GM18519 (cell line): Measurements from ENCODE around the gene KCND2.
"Not testable (repeated sequence)": the region's sequence is repeated elsewhere in the genome, so short reads cannot be mapped to it uniquely, and the experiment has no call there.

Experiments used
- ATAC-seq: cut with Tn5 transposase; IDR thresholded peaks from one replicate; pipeline ENCODE4 v1.9.1; 2021; ENCODE audit warnings: mild to moderate bottlenecking, moderate library complexity; ENCODE audit not compliant: unreplicated experiment, low FRiP score

KCND2 gene

GRCh38 chr7:120732256-120732655, 459.3 kb downstream of the KCND2 start:
- no peak for ATAC-seq

DNA sequence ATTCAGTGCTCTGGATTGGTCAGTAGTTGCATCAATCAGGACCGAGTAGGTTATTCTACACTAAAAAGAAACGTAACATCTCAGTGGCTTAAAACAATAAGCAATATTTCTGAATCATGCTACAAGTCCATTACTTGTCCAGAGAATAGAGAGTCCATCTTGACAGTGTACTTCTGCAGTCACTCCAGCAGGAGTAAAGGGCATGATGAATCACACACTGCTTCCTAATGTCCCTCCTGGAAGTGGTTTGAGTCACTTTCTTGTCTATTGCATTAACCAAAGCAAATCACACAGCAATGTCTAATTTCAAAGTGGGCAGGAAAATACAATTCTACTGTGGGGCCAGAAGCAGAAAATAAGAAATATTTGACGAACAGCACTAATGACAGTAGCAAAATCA, 460.2 kb downstream of the KCND2 start:
- no peak for ATAC-seq

- no peak for ATAC-seq
Measured at GRCh38 chr7:120733835-120734234, 460.9 kb downstream of the KCND2 start.

DNA sequence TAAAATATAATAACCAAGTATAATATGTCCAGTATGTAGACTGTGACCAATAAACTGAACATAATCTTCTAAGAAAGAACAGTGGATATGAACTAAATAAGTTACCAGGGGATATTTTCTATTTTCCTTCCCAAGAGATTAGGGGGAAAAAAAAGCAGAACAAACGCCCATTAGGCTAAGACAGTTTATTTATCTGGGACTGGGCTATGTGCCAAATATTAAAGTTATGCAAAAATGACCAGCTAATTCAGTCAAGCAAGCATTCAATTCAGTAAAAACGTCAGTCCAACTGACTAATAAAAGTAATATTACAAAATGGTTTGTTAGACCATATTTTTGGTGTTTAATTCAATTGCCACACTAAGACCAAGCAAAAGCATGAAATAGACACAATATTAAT, 462.8 kb downstream of the KCND2 start:
- no peak for ATAC-seq

DNA sequence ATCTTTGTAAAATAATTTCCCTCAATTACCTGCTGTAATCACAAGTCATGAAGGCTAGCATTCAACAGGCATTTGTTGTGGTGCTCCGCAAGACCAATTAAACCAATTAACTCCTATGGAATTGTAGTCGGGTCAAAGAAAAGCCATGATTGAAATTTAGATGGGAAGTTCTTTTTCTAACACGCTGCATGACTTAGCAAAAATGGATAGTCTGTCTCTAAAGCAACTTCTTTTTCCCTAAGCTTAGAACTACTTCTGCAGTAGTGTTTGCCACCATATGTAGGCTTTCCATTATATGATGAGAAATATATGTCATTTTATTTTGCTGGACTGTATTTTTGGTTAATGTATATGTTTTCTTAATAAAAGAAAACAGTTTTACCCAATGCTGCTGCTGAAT, 465.8 kb downstream of the KCND2 start:
- no peak for ATAC-seq

GRCh38 chr7:120740348-120740747, 467.4 kb downstream of the KCND2 start:
- no peak for ATAC-seq

- ATAC-seq: no peak
Measured at GRCh38 chr7:120741371-120742042, 468.5 kb downstream of the KCND2 start.

DNA sequence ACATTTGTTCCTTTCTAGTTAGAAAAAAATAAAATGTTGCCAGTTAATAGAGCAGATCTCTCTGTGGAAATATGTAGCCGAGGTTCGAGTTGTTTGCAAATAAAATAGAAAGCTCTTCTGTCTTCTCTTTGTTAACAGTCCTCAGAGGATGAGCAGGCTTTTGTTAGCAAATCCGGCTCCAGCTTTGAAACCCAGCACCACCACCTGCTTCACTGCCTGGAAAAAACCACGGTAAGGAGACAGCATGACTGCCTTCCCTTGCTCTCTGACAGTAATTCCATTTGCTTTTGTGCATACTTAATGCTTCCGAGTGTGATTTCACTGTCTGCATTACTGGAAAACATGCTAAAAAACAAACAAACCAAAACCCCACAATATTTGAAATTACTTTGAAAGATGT, 469.4 kb downstream of the KCND2 start:
- ATAC-seq: no peak

DNA sequence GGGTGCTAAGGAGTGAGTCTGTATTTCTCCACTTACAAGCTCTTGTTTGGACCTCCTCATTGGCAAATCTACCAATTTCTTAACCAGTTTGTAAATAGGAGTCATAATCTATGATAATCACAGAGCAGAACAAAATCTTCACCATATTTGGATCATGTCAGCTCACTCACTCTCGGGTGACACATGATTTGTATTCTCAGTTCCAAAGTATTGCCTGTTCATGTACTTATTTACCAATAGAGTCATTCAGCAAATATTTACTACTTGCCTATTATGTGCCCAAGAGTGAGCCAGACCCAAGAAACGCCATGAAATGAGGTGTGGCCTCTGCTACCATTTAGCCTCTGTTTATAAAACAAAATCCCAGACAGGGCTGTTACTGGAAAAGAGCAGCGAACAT, 470.2 kb downstream of the KCND2 start:
- ATAC-seq: no peak

- no peak for ATAC-seq
Measured at GRCh38 chr7:120760050-120760449, 487.1 kb downstream of the KCND2 start.

DNA sequence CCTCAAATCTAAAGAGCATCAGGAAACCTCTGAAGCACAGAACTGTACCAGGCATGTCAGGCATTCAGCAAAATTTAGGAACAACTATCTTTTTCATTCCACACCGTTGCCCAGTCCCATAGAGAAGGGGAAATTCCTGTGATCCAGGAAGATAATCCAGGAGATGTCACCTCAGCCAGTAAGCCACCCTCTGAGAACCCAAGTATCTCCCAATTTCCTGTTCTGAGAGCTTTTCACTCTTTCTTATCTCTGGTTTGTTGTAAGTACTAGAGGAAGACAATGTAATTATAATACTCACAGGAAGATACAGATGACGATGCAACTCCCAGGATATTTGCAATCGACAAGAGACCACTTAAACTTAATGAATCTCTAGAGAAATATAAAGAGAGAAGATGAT, 487.9 kb downstream of the KCND2 start:
- no peak for ATAC-seq

- ATAC-seq: no peak
Measured at GRCh38 chr7:120770206-120770605, 497.2 kb downstream of the KCND2 start.

GRCh38 chr7:120774481-120774880, 501.5 kb downstream of the KCND2 start:
- ATAC-seq: no peak

GRCh38 chr7:120775755-120776154, 502.8 kb downstream of the KCND2 start:
- ATAC-seq: no peak

- not testable (repeated sequence) for ATAC-seq
Measured at GRCh38 chr7:120779078-120779477, 506.1 kb downstream of the KCND2 start.

GRCh38 chr7:120780451-120780850, 507.5 kb downstream of the KCND2 start:
- ATAC-seq: not testable (repeated sequence)

- ATAC-seq: no peak
Measured at GRCh38 chr7:120780938-120781337, 508.0 kb downstream of the KCND2 start.

- not testable (repeated sequence) for ATAC-seq
Measured at GRCh38 chr7:120781924-120782323, 508.9 kb downstream of the KCND2 start.

DNA sequence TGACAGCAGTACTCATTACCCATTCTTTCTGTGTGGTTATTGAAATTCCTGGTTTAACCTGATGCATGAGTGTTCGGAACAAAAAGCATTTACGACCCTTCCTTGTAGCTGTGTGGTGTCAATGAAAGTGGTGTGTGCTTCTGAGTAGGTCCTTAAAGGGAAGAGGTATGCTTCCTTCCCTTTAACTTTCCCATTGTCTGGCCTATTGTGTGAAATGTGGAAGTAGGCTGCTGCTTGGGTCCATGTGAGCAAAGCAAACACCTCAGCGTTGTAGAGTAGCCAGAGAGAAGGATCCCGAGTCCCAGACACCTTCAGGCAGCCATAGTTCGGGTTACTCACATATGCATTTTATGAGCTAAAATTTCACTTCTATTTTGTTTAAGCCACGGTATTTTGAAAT, 510.3 kb downstream of the KCND2 start:
- ATAC-seq: no peak

DNA sequence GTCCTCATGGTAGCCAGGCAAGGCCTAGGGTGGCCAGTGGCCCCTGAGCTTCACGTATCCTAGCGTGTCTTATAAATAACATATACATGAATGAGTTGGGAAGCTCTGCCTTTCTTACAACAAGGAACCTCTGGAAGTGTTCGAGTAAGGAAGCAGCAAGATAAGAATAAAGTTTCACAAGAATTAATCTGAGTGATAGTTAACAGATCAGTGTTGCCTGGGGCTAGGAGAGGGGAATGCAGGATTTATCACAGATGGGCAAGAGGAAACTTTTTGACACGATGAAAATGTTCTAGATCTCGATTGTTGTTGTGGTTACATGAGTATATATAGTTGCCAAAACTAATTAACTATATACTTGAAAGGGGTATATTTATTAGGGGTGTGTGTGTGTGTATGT, 510.7 kb downstream of the KCND2 start:
- ATAC-seq: no peak

DNA sequence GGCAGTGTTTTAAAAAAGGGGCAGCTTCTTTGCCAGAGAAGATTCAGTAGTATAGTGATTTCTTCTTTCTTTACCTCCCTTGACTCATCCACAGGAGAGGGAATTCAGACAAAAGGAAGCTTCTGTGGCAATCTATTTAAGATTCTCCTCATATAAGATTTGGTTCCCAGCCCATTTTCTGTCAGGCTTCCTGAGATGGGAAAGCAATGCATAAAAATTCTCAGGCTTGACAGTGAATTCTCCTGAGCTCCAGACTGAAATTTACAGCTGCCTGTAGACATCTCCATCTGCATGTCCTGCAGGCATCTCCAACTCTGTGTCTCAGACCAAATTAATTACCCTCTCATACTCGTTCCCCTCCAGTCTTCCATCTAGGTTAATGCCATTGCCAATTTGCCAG, 512.1 kb downstream of the KCND2 start:
- no peak for ATAC-seq

GRCh38 chr7:120792091-120792860, 519.3 kb downstream of the KCND2 start:
- ATAC-seq: peak; percentile 79
